K562 (cell line): ENCODE measurements around the gene LYRM1. TPM values are rescaled to one million over a fixed set of nuclear protein-coding genes. Genes with fewer than 3 reads are reported as not detected.
"Not testable (repeated sequence)": the region's sequence is repeated elsewhere in the genome, so short reads cannot be mapped to it uniquely, and the experiment has no call there.

Source experiments
- ATAC-seq: fragments of 200-7000 bp; cut with Tn5 transposase; 3 replicates; pipeline ENCODE4 v1.9.1; 2020; ENCODE audit warnings: moderate library complexity
- BruUV-seq: library from RNA; stranded (reverse); fragments of 400-500 nt; replicated peaks from 2 replicates; lab custom pipeline; 2021; lab: Mats Ljungman, UMichigan
- CTCF ChIA-PET: fragments of 300-600 bp; formaldehyde crosslinking; extraction: SDS; loops from one replicate; lab custom pipeline; 2021; ENCODE audit warnings: low intra/inter-chr PET ratio; lab: Yijun Ruan, JAX
- POLR2A ChIA-PET: fragments of 300-600, 350-650 bp; sonication (Branson Sonifier 250); formaldehyde crosslinking; extraction: SDS; loops from one replicate; lab custom pipeline; 2021; ENCODE audit warnings: antibody characterized with exemption, inconsistent platforms; lab: Yijun Ruan, JAX
- DNase-seq, 4 experiments: peaks; one replicate each; pipeline versions ENCODE4 v3.0.0 to v3.0.0-alpha.2; 2011 to 2018; ENCODE audit warnings: low spot score in 3 of 4, mixed read lengths in 3 of 4; ENCODE audit errors: extremely low read depth in 1 of 4
- FAIRE-seq: peaks from 2 replicates; lab custom pipeline; 2011; peaks lifted over from hg19 to GRCh38; lab: Jason Lieb, UNC
- H2AFZ ChIP-seq: 2 replicates; pipeline ENCODE4 v1.6.0; 2011; ENCODE audit warnings: low read depth, low read length, control low read depth, inconsistent platforms
- H3K27ac ChIP-seq: fragments of 200-600 bp; 3 replicates; pipeline ENCODE4 v1.8.0; 2011; ENCODE audit warnings: low read depth, mild to moderate bottlenecking, control low read depth, inconsistent platforms, low read length, moderate library complexity, mixed read lengths; ENCODE audit errors: extremely low read depth
- H3K27me3 ChIP-seq, 2 experiments: fragments of 300-600 bp in 1 of 2; 2 replicates in 1 of 2; 3 replicates in 1 of 2; pipeline versions ENCODE4 v1.6.0 to v1.8.0; 2011; ENCODE audit warnings: inconsistent platforms in 2 of 2, low read length in 2 of 2, mild to moderate bottlenecking in 1 of 2, mixed read lengths in 1 of 2, moderate library complexity in 1 of 2; ENCODE audit not compliant: control insufficient read depth in 2 of 2, insufficient read depth in 2 of 2
- H3K36me3 ChIP-seq: fragments of 300-600 bp; 3 replicates; pipeline ENCODE4 v1.8.0; 2011; ENCODE audit warnings: mild to moderate bottlenecking, low read length, inconsistent platforms; ENCODE audit not compliant: control insufficient read depth, insufficient read depth
- H3K4me1 ChIP-seq, 2 experiments: fragments of 200-600 bp in 1 of 2; replicated peaks in 1 of 2; 2 replicates in 1 of 2; 3 replicates in 1 of 2; pipeline versions ENCODE4 v1.5.1 to v1.8.0; 2011; ENCODE audit warnings: inconsistent platforms in 2 of 2, low read length in 2 of 2, mild to moderate bottlenecking in 1 of 2, mixed read lengths in 1 of 2, moderate library complexity in 1 of 2; ENCODE audit not compliant: control insufficient read depth in 2 of 2, insufficient read depth in 2 of 2
- H3K4me2 ChIP-seq: 2 replicates; pipeline ENCODE4 v1.6.1; 2011; ENCODE audit warnings: low read length, control low read depth, inconsistent platforms, mixed read lengths; ENCODE audit not compliant: insufficient read depth
- H3K4me3 ChIP-seq: fragments of 200-600 bp; sonication (generic), shearing (Covaris generic); 2 replicates; pipeline ENCODE4 v1.5.1; 2016; ENCODE audit warnings: control low read depth, inconsistent platforms
- H3K79me2 ChIP-seq: fragments of 200-600 bp; 3 replicates; pipeline ENCODE4 v1.8.0; 2011; ENCODE audit warnings: low read length, inconsistent platforms; ENCODE audit not compliant: control insufficient read depth, insufficient read depth
- H3K9ac ChIP-seq, 2 experiments: 2 replicates each; pipeline versions ENCODE4 v1.6.0 to v1.6.1; 2011; ENCODE audit warnings: low read depth in 2 of 2, low read length in 2 of 2, control low read depth in 1 of 2, inconsistent platforms in 1 of 2, mild to moderate bottlenecking in 1 of 2, mixed read lengths in 1 of 2; ENCODE audit not compliant: insufficient read depth in 1 of 2
- H3K9me1 ChIP-seq: one replicate; pipeline ENCODE4 v1.6.0; 2011; ENCODE audit warnings: inconsistent platforms, mild to moderate bottlenecking, low read length, moderate library complexity; ENCODE audit not compliant: control insufficient read depth, insufficient read depth
- H3K9me3 ChIP-seq: replicated peaks from 2 replicates; pipeline ENCODE4 v1.5.1; 2011; ENCODE audit warnings: low read depth, low read length, inconsistent platforms; ENCODE audit not compliant: control insufficient read depth, insufficient read depth
- H4K20me1 ChIP-seq: replicated peaks from 2 replicates; pipeline ENCODE4 v1.6.1; 2011; ENCODE audit warnings: low read length, inconsistent platforms, mixed read lengths; ENCODE audit not compliant: control insufficient read depth, insufficient read depth
- ETS1 ChIP-seq: conservative IDR thresholded peaks from 2 replicates; pipeline ENCODE4 v1.6.1; 2011; ENCODE audit warnings: low read depth, mild to moderate bottlenecking, low read length; ENCODE audit not compliant: control insufficient read depth
- TAF9B ChIP-seq: fragments of 450-650 bp; IDR thresholded peaks from 2 replicates; pipeline ENCODE4 v1.6.1; 2018; ENCODE audit warnings: mild to moderate bottlenecking; ENCODE audit not compliant: partially characterized antibody
- ZNF124 ChIP-seq: sonication (generic); formaldehyde crosslinking; IDR thresholded peaks from 2 replicates; pipeline ENCODE4 v1.8.1; 2022; ENCODE audit warnings: missing genetic modification reagents
- WGBS: fragments of 100-300 bp; shearing (Covaris generic); methylation state at CpG from one replicate; pipeline ENCODE4 v1.1.6; 2016; ENCODE audit warnings: low coverage, mixed read lengths; ENCODE audit not compliant: insufficient coverage; ENCODE audit errors: missing lambda C conversion rate; 5-methylcytosine and 5-hydroxymethylcytosine counted together
- in situ Hi-C: fragments of 300-500 bp; cut with MboI; formaldehyde crosslinking; loops from 4 replicates; pipeline ENCODE4 v1.15.0; 2018; ENCODE audit warnings: inconsistent platforms, mixed read lengths
- intact Hi-C: fragments of 100-400 bp; cut with micrococcal nuclease; formaldehyde crosslinking; loops from 2 replicates; pipeline ENCODE4 v1.14.2; 2022
- polyA plus RNA-seq, 8 experiments: library from polyadenylated mRNA; depleted of rRNA in 4 of 8; stranded (reverse) in 5 of 8; unstranded in 3 of 8; fragments of >200 nt; fragmentation: Nextera tagmentation in 2 of 8; fragmentation: Illumina TruSeq in 1 of 8; extraction: Ambion mirVana in 2 of 8; extraction: Trizol in 1 of 8; gene quantifications; 2 replicates each; pipeline versions ENCODE4 v1.2.1 to v1.2.3, GENCODE V29; 2011 to 2014; ENCODE audit warnings: inconsistent platforms in 1 of 8, missing spikeins in 1 of 8
- total RNA-seq, 7 experiments: library from RNA; depleted of rRNA in 6 of 7; stranded (reverse); fragments of >200 nt in 6 of 7; fragmentation: Illumina TruSeq in 2 of 7; extraction: Trizol in 2 of 7; gene quantifications; 2 replicates each; pipeline versions ENCODE4 v1.2.1 to v1.2.3, GENCODE V29; 2011 to 2021; ENCODE audit warnings: low replicate concordance in 1 of 7

Gene LYRM1
- total and polyA plus RNA-seq, 9 of the 15 experiments (the other 6 are each of a cell fraction or from before 2014, with no cell fraction given): 17.5 to 44.1 (median 32.7) TPM

DNA sequence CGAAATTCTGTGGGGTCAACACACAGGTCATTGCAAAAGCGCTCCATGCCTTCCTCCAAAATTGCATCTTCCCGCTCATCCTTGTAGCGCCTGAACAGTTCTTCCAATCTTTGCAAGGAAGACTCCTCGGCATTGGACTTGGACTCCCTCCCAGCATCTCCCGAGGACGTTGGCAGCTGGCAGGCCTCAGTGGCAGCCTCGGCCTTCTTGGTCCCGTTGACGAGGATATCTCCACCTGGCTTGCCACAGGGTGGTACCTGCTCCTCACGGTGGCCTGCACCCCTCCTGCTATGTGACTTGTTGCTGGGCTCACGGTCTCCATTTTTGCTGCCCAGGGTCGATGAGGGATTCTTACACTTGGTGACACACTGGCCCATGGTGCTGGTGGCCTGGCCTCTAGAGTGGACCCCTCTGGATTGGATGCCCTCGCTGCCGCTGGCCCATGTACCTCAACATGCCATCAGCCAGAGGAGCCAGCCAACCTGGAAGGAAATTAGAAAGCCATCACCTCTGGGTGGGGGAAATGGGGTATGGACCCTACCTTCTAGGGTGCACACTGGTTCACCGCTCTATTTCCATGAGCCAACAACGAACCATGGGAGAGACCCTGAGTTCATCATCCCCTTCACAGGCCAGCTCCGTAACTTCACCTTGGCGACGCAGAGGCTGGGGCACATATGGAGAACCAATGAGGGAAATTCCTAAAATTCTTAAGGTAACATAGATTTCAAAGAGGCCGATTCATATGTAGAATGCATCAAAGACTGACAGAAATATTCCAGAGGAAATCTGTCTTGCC is 38.2 kb upstream of the LYRM1 start:
- no peak for DNase-seq
- TF ChIP-seq ZNF124 (CRISPR knock-in tag) (no peak), ETS1 (no peak), TAF9B (no peak)
- no peak for ATAC-seq
- Histone ChIP-seq H3K36me3 (peaks cover 7% of the 10 kb centered on the region), H3K4me1 (peaks cover 10 to 22% of the 10 kb centered on the region in 2 experiments; a peak in 4 of 5 replicates), H3K27ac (no peak overlapping the region), H3K9me1 (no peaks in the 10 kb centered on the region), H3K9me3 (no peaks in the 10 kb centered on the region), H2AFZ (no peak overlapping the region), H3K4me3 (no peak overlapping the region), H3K79me2 (peaks cover 5% of the 10 kb centered on the region; the same call in 1 of the 3 replicates), H3K27me3 (no peaks in the 10 kb centered on the region), H3K4me2 (no peak overlapping the region), H3K9ac (no peak overlapping the region), H4K20me1 (peaks cover 9% of the 10 kb centered on the region; the same call in 1 of the 2 replicates)
- FAIRE-seq: no peak
- ChIA-PET CTCF (no interaction called here), POLR2A (no interaction called here)
- in situ Hi-C loops (no loop called here), intact Hi-C loops (no loop called here)
- no TSS peak for BruUV-seq
- WGBS: 70% methylated on average over 21 of the region's 21 CpGs

- H3K4me2 ChIP-seq, H3K9me1 ChIP-seq, BruUV-seq, H3K27me3 ChIP-seq, H3K79me2 ChIP-seq, POLR2A ChIA-PET, in situ Hi-C loops, H3K4me3 ChIP-seq, H4K20me1 ChIP-seq, CTCF ChIA-PET, H3K9me3 ChIP-seq, intact Hi-C loops, H2AFZ ChIP-seq, H3K27ac ChIP-seq, H3K36me3 ChIP-seq, DNase-seq, H3K9ac ChIP-seq, ATAC-seq: not testable (repeated sequence)
- WGBS: 88% methylated on average over 6 of the region's 6 CpGs
- peak; percentile 57 for FAIRE-seq
- peaks cover 14 to 25% of the 10 kb centered on the region in 2 experiments for H3K4me1 ChIP-seq
Measured at GRCh38 chr16:20864376-20864775, 36.2 kb upstream of the LYRM1 start.
